GM18867 (cell line): ENCODE data around the gene SPDL1.
A peak's percentile ranks its signal among the peaks of the same experiment; 100 is the strongest.

Source experiments
- ATAC-seq: cut with Tn5 transposase; IDR thresholded peaks from one replicate; pipeline ENCODE4 v1.9.1; 2021; ENCODE audit warnings: mild to moderate bottlenecking, moderate library complexity; ENCODE audit not compliant: unreplicated experiment

Gene SPDL1, protein sequence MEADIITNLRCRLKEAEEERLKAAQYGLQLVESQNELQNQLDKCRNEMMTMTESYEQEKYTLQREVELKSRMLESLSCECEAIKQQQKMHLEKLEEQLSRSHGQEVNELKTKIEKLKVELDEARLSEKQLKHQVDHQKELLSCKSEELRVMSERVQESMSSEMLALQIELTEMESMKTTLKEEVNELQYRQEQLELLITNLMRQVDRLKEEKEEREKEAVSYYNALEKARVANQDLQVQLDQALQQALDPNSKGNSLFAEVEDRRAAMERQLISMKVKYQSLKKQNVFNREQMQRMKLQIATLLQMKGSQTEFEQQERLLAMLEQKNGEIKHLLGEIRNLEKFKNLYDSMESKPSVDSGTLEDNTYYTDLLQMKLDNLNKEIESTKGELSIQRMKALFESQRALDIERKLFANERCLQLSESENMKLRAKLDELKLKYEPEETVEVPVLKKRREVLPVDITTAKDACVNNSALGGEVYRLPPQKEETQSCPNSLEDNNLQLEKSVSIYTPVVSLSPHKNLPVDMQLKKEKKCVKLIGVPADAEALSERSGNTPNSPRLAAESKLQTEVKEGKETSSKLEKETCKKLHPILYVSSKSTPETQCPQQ

GRCh38 chr5:169583424-169584220 lies at the start of gene SPDL1:
SPDL1 (plus strand) TSS chr5:169583773; CDS start chr5:169588417, 4,644 bp downstream.
- ATAC-seq, result peak; percentile 88

GRCh38 chr5:169534311-169534880 lies 49.2 kb upstream of the SPDL1 start:
- ATAC-seq, result no peak

DNA sequence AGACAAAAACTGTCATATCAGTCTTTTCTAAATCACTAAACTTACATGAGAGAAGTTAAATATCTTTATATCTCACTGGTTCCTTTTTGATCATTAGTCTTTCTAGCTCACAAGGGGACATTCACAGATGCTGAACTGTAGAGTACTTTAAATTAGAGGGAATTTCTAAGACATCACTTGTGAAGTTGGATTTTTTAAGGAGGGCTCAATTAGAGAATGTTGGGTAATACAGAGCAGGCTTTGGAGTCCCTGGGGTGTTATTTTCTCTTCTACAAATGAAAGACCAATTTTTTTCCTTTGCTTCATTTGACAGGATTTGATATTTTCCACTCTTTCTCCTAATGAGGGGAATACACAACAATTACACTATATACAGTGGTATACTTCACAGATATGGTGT lies 48.6 kb upstream of the SPDL1 start:
- no peak for ATAC-seq

DNA sequence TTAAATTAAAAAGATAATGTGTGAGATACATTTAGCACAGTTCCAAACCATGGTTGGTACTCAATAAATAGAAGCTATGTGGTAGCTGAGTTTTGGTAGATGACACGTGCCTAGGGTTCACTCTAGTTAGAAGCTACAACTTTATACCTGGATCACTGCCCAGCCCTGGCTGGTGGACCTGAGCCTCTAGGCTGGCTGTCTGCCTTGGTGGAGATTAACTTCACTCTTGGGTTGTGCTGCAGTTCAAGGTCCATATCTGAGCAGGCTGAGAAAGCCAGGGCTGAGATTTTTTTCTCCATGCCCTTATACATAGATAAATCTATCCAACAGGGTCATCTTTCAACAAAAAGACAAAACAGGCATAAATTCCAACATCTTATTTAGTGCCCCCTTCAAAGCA lies 44.6 kb upstream of the SPDL1 start:
- no peak for ATAC-seq

DNA sequence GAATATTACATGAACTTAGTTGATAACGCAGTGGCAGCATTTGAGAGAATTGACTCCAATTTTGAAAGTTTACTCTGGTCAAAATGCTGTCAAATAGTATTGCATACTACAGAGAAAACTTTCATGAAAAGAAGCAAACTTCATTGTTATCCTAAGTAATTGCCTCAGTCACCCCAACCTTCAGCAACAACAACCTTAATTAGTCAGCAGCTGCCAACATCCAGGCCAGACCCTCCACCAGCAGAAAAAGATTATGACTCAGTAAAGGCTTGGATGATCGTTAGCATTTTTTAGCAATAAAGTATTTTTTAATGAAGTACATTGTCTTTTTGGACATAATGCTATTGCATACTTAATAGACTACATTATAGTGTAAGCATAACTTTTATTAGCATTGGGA lies 40.8 kb upstream of the SPDL1 start:
- no peak for ATAC-seq

GRCh38 chr5:169544264-169544950 lies 39.2 kb upstream of the SPDL1 start:
- ATAC-seq, result no peak

DNA sequence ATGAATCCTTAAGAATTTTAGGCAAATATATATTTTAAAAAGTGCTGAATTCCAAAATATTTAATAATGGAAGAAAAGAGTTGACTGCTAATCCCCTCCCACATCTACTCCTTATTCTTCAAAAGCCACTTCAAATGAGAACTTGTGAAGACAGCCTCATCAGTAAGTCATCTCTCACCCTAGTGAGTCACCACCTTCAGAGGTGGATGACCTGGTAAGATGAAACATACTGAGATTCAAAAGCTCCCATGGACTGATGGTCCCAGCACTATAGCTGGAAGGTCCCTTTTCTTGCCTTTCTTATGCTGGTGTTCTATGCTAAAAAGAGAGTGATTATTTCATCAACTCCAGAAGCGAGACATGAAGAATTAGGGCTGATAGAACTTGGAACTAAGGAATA lies 37.8 kb upstream of the SPDL1 start:
- peak; percentile 62 for ATAC-seq

DNA sequence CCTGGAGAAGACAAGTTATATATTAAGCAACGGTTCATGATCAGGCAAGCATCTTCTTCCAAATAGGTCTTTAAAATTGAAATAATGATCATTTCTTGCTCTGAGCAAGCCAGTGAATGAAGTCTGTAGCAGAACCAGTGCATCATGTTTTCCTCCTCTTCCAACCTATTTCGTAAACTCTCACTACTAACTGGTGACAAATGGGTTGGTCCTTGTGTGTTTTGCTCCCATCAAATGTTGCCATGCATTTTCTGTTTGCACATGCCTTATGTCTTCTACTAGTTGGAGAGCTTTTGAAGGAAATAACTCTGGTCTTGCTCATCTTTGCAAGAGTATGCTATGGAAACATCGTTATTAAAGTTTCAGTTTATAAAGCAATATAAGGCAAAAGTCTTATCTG lies 37.2 kb upstream of the SPDL1 start:
- no peak for ATAC-seq

- no peak for ATAC-seq
Measured at GRCh38 chr5:169547508-169547907, 36.1 kb upstream of the SPDL1 start.

DNA sequence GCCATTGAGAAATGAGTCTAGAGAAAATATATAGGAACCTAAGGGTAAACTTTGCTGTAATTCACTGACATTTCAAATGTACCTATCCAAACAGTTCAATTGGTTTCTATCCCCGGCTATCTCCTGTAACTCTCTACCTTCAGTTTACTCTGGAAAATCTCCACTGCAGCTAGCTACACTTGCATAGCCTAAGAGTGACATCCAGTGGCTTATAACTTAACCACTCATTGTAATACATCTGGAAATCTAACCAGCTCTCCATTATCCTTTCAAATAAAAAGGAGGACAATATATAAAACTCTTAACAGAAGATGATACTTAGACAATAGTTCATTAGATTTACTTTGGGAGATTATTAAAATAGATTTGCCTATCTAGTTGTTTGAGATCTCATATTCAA lies 35.3 kb upstream of the SPDL1 start:
- no peak for ATAC-seq

DNA sequence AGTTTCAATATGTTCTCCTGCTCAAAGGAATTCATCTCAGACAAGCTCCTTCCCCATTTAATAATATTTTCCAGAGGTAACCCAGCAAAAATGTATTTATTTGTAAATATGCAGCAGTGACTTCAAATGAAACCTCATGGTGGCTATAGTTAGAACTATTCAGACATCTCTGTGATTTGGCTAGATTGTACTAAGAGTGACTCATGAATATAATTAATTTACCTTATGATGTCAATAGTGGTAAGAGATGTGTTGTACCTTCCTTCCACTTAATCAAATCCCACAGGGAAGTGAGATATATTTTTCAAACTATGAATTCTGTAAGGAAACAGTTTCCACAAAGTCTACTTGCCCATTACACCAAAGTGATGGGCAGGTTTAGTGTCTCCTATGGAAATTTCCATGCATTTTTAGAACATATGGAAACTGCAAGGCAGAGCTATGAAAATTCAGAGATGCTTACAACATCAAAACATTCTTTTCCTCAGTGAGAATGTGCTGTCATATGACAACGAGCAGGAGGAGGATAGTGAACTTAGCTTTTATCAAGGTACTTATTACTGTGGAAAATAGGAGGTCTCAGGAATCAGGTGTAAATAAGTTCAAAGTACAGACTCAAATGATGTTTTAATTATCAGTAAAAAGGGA lies 34.0 kb upstream of the SPDL1 start:
- no peak for ATAC-seq

GRCh38 chr5:169550227-169550626 lies 33.3 kb upstream of the SPDL1 start:
- ATAC-seq, result no peak

- no peak for ATAC-seq
Measured at GRCh38 chr5:169551146-169551545, 32.4 kb upstream of the SPDL1 start.

- no peak for ATAC-seq
Measured at GRCh38 chr5:169551696-169552095, 31.9 kb upstream of the SPDL1 start.

GRCh38 chr5:169554251-169554650 lies 29.3 kb upstream of the SPDL1 start:
- ATAC-seq, result peak; percentile 67

DNA sequence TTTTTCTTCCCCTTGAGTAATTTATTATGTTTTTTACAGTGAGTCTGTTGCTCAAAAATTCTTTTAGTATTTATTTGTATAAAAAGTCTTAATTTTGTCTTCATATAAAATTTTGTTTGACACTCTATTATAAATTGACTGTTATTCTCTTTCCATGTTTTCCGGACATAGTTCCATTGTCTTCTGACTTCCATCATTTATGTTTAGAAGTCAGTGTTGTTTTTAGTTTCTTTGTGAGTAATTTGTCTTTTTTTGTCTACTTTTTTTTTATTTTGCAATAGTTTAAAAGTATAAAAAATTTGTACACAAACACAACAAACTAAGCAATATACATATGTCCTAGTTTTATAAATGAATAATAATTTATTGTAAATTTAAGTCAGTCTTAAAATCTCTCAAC lies 25.7 kb upstream of the SPDL1 start:
- no peak for ATAC-seq

DNA sequence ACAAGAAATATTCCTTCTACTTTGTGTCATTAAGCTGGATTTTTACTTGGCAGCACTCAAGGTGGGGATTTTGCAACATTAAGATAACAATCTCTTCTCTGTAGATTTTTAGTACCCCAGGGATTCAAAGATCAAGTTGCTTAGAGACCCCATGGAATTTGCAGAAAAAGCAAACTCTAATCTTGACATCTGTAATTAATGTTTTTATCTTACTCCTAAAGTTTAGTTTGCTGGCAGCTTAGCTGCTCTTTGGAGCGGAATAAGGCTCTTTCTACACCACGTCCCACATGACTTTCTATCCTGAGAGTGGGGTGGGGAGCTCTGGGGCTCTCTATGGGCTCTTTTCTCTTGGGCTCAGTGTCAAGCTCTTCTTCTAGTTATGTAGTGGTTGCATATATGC lies 21.7 kb upstream of the SPDL1 start:
- ATAC-seq, result no peak

DNA sequence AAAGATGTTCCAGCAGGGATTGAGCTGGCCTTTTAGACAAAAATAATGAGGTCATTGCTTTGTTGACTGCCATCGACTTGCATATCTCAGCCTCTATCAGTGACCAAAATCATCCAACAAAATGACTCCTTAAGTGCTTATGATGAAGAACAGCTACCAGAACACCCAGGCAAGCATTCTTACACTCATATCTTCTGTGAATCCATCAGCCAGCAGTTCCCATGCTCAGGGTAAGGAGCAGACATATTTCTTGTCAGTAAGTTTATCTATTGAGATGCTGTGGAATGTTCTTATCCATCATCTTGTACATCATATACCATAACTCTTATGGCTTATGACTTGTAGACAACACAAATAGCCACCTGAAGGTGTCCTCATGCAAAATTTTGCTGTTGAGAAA lies 20.2 kb upstream of the SPDL1 start:
- ATAC-seq, result no peak

DNA sequence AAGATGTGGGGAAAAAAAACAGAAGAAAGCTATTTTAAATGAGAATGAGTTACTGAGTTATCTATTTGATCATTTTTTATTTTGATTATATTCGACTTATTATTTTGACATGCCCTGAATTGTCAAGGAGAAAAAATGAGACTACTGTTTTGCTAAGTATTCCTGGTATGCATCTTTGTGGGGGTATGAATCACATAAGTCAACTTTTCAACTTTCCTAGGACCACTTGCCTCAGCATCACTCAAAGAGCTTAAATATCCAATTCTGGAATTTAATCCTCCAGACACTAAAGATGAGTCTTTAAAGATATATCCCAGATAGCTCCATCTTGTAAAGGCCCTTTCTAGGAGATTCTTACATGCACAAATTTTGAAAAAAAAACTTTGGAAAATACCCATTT lies 17.4 kb upstream of the SPDL1 start:
- ATAC-seq, result no peak

- no peak for ATAC-seq
Measured at GRCh38 chr5:169567079-169567478, 16.5 kb upstream of the SPDL1 start.
